Activated CD4-positive, alpha-beta T cell treated with anti-CD3 and anti-CD28 coated beads for 48 hours (primary cell): Measurements from ENCODE around the gene ADSS2.
A peak's percentile ranks its signal among the peaks of the same experiment; 100 is the strongest.

ENCODE experiments used
- DNase-seq: peaks from one replicate; pipeline ENCODE4 v3.0.0-alpha.2; 2020

ADSS2 gene

DNA sequence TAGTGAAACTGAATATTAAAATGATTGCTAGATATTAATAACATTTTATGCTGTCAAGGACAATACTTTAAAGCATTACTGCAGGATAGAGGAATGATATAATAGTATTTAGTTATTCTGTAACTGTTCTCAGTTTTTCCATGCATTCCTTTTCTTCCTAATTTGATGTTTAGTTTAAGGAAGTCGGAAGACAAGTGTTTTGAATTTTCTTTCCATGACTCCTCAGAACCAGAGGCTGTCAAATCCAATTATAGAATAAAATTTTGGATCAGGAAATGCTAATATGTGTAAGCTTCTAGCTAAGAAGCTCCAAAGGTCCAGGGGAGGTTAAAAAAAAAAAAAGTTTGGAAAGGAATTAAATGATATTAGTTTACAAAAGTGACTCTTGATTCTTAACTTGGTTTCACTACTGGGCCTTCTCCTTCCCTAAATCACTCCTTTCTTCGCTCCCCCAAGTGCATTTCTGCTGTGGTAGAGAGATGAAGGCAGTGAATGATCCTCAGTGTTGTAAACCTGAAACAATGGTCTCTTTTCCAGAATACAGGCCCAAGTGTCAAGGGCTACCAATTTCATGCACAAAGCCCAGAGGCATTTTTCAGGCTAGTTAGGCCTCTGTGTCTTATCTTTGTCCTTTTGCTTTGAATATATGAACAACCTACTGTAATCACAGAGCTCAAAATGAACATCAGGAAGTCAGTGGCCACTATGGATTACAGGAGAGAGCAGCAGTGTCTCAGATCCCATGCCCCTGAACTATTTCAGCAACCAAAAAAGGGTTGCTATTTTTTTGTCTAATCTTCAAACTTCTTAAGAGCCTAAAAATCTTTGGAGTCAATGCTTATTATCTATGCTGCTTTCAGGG is 6.2 kb downstream of the ADSS2 start:
- DNase-seq, result no peak

DNA sequence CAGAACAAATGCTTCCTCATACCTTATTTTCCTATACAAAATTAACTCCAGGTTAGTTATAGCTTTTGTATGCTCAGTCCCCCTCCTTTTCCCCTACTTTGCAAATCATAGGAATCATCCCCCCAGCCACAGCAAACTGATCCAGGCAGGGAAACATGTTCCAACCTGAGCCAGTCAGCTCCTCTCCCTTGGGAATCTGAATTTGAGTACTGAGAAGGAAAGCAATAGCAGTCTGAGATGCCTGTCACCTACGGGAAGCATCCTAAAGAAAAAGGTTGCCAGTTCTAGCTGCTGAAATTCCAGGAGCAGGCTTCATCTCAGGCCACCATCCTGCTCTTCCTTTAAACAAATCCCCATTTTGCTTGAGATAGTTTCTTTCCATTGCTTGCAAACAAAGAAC is 6.9 kb downstream of the ADSS2 start:
- no peak for DNase-seq

DNA sequence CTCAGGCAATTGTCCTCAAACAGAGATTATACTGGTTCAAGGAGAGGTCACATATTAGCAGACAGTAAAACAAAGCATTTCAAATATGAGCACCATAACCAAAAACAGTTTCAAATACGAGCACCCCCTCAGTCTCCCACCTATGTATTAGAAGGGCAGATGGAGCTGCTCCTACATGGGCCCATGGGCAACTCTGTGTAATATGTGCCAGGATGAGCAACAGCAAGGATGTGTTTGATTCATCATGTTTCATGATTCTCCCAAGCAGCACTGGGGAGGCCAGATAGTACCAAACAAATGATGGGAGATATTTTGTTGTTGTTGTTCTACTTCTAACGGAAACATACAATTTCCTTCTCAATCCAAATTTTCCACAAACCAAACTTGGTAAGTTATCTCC is 8.9 kb downstream of the ADSS2 start:
- no peak for DNase-seq

DNA sequence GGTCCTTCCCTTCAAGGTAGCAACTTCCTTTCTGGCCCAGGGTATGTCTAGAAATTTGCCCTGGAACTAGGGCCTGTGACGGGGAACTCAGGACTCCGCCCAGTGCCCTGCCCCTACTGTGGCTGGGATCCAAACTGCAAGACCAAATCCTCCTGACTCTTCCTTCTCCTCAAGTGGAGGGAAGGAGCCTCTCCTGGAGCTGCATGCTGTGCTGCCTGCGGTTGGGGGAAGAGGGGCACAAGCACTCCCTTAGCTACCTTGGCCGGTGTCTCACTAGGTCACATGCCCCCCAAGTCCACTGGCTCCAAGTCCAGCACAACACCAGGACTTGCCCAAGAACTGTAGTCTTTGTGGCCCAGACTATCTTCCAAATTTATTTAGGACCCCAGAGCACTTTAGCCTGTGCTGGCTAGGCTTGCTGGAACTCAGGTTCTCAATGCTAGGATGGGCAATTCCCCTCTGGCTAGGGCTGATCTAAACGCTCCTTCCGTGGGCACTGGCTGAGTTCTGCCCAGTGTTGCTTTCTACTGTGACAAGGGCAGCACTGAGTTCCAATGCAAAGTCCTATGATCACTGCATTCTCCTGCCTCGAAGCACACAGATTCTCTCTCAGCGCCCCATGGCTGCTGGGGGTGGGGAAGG is 12.2 kb downstream of the ADSS2 start:
- DNase-seq, result no peak

GRCh38 chr1:244437086-244437468 is 14.6 kb downstream of the ADSS2 start:
- DNase-seq, result no peak

DNA sequence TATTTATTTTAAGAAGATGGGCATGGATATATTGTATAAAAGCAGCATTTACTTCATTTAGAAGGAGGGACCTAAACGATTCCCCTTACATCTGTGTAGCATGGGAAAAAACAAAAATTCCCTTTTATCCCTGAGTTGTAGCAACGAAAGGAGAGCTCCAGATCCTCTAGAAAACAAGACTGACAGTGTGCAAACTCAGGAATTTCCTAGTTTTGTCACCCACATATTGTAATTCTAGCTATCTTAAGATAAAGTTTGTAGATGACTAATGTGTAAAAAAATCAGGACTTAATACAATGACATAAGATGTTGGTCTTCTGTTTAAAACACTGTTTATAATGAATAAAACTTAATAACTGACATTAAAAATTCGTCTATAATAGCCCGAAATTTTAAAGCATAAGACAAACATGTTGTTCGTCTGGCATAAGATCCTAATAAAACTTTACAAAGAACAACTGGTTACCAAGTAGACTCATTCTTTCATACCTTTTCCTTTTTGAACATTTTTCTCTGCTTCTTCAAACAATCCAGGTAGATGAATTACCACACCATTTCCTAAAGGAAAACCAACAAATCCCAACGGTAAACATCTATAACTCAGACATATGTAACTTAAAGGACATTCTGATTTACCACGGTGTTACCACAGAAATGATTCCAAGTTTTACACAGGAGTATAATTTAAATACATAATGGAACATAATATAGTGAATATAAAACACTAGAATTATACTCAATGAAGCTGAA is 15.2 kb downstream of the ADSS2 start:
- DNase-seq, result no peak

DNA sequence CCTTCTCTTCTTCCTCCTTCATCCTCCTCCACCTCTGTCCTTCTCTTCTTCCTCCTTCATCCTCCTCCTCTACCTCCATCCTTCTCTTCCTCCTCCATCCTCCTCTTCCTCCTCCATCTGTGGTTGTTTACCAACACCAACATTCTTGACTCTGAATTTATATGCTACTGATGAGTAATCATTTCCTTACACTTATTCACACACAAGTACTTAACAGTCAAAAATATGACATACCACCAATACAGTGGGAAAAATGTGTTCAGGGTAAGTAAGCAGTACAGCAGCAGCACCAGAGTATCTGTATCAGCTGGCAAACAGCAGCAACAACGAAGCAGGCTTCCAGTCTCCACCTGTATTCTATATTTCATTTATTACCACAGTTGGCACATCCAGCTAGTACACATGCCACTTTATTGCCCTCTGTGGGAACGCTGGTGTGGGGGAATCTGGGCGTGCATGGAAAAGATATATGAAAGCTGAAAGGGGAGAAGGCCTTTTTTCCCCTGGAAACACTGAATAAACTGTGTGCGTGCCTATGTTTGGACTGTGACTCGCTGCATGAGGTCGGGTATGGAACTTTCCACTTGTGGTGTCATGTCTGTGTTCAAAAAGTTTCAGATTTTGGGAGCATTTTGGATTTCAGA is 16.0 kb downstream of the ADSS2 start:
- DNase-seq, result peak; percentile 48

- no peak for DNase-seq
Observed at GRCh38 chr1:244431166-244431565, 20.5 kb downstream of the ADSS2 start.

DNA sequence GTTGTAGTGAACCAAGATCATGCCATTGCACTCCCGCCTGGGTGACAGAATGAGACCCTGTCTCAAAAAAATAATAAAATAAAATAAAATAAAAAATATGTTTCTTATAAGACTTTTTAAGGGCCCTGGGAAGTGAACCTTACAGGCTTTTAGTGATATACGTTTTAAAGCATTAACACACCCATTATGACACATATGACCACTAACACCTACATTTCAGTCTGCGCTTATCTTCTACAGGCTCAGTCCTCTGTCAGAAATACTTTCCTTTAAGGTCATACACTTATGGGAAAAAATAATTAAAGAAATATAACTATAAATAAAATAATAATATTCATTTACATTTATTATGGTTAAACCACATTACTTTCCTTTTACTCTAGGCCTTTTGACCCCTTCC is 21.9 kb downstream of the ADSS2 start:
- DNase-seq, result no peak

DNA sequence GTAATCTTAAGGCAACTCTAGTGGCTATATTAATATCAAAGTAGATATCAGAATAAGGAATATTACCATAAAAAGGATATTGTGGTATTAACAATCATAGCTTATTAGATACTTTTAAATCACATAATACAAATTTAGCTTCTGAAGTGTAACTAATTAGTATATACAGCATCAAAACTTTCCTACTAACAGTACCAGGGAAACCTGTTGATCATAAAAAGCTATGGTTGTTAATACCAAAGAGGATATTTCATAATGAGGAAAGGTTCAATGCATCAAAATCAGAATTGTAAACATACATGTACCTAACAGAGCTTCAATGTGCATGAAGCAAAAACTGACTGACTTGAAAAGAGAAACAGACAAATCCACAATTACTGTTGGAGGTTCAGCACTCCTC is 24.1 kb downstream of the ADSS2 start:
- no peak for DNase-seq

DNA sequence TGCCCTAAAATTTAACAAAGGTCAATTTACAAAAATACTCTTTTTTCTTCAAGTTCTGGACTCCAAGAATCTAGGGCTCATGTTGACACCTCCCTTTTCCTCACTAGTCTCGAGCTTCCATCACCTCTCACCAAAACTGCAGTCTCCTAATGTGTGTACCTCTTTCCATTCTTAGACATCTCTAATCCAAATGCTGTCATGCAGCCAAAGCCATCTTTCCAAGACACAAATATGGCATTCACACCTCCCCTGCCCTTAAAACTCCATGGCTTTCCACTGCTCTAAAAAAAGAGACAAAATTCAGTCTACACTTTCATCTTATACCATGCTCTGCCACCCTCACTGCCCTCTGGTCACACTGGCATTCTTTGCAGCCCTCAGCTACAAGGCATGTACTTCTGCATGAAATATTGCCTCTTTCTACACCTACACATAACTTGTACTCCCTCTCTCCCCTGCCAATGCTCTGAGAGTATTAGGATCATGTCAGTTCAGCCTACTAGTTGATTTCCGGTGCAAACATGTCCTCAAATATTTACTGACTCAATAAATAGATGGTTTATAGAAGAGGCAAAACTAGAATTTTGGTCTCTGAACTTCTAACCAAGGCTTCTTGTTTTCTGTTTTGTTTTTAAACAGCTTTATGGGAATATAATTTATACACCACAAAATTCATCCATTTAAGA is 26.9 kb downstream of the ADSS2 start:
- DNase-seq, result no peak

GRCh38 chr1:244422174-244422573 is 29.5 kb downstream of the ADSS2 start:
- DNase-seq, result no peak

- DNase-seq, result no peak
Observed at GRCh38 chr1:244419024-244419423, 32.7 kb downstream of the ADSS2 start.

DNA sequence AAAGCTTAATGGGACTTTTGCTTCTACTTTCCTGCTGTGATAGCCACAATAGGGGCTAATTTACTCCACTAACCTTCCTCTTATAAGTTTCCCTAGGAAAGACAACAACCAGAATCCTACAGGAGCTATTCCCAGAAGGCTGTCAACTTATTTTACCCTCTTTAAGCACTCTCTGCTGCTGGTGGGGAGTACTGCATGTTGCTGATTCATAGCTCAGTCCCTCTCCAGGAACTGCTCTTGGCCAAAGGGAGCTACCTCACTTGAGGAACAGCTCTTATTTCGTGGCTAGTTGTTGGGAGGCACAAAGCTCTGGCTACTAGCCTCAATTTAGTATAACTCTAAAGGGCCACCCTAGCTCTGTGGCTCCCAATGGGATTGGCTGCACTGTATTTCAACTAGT is 37.2 kb downstream of the ADSS2 start:
- no peak for DNase-seq

GRCh38 chr1:244413736-244414135 is 38.0 kb downstream of the ADSS2 start:
- no peak for DNase-seq

GRCh38 chr1:244412176-244412575 is 39.5 kb downstream of the ADSS2 start:
- DNase-seq, result no peak

DNA sequence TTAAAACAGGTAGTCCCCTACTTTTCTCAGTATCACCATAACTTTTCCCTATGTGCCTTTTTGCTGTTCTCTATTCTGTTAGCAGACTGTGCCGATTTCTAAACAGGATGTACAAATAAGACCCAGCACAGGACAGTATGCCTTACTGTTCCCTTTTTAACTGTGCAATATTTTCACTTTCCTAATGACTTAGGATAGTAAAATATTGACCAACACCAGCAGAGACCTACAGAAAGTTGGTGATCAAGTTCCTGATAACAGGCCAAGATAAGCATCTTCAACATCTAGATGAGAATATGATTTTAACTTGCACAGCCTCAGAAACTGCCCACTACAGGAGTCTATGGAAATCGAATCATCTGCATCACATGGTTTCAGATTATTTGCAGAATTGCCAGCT is 42.0 kb downstream of the ADSS2 start:
- DNase-seq, result no peak

- DNase-seq, result no peak
Observed at GRCh38 chr1:244406337-244406736, 45.4 kb downstream of the ADSS2 start.

- DNase-seq, result no peak
Observed at GRCh38 chr1:244405856-244406255, 45.9 kb downstream of the ADSS2 start.

DNA sequence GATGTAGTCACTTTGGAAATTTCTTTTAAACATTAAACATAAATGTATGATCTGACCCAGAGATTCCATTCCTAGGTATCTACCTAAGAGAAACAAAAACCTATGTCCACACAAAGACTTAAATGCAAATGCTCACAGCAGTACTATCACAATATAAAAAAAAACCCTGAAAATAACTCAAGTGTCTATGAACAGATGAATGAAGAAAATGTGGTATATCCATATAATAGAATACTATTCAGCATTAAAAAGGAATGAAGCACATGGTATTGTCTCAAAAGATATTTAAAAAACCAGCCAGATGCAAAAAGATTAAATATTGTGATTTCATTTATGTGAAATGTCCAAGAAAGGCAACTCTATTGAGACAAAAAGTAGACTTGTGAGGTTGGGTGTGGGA is 48.3 kb downstream of the ADSS2 start:
- no peak for DNase-seq

- DNase-seq, result no peak
Observed at GRCh38 chr1:244400974-244401373, 50.7 kb downstream of the ADSS2 start.

DNA sequence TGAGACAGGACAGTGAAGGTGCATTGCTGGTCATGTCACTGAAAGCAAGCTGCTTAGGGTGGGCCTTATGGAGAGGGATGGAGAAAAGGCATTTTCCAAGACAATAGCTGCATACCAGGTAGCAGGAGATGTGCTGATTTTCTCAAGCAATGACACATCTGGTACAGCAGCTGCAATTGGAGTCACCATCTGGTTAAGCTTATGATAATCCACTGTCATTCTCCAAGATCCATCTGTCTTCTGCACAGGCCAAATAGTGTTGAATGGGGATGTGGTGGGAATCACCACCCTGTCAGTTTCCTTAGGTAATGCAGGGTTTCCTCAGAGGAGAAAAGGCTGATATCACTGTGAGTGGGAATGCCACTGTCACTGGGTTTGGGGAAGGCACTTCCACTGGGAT is 54.6 kb downstream of the ADSS2 start:
- DNase-seq, result no peak

DNA sequence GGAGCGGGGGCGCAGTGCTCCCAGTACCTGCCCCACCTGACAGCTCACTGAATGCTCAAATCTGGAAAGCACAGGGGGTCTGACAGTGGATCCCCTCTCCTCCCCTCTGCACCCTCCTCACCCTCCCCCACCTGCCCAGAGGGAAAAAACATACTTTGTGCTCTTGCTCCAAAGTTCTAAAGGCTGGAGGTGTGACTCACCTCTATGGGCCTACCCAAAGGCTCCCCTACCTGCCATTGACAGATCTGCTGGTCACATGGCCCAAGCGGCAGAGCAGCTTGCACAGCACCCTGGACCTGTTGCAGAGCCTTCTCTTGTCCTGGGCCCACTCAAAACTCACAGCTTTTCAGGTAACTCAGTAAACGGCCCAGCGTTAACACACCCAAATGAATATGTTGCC is 55.7 kb downstream of the ADSS2 start:
- no peak for DNase-seq
